ENCODE results near the gene CDH4.

The CDH4 gene

GRCh38 chr20:61608275-61609085 lies 356.4 kb downstream of the CDH4 start:
- TF ChIP-seq GATA1 (IDR thresholded peaks at IDR 0.05; ENCODE audit: low read depth, low read length) (no peak), POLR2A (IDR thresholded peaks at IDR 0.05; ENCODE audit: low read length) (no peak)
- peak; percentile 6 to 16 for DNase-seq

DNA sequence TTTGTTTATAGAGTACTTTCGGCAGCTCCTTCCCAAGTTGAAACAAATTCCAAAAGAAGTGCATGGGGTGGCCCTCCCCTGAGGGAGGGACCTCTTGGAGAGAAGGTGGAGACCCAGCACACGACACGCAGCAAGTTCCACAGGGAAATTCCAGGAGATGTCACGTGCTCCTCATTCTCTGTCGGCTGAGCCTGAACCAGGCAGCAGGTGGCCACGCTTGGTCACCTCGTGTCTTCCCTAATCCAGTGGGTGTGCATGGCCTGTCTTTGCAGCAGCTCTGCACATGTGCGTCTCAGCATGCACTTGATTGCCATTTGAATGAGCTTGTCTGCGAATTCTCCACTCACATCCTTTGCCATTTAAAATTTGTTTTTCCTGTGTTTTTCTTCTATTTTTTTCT lies 357.4 kb downstream of the CDH4 start:
- TF ChIP-seq POLR2A (IDR thresholded peaks at IDR 0.05; ENCODE audit: low read length) (no peak), GATA1 (IDR thresholded peaks at IDR 0.05; ENCODE audit: low read depth, low read length) (no peak)
- DNase-seq: no peak

GRCh38 chr20:61611401-61612180 lies 359.5 kb downstream of the CDH4 start:
- no peak for TF ChIP-seq GATA1 (IDR thresholded peaks at IDR 0.05; ENCODE audit: low read depth, low read length)
- TF ChIP-seq POLR2A (IDR thresholded peaks at IDR 0.05; ENCODE audit: low read length): no peak
- DNase-seq: no peak

DNA sequence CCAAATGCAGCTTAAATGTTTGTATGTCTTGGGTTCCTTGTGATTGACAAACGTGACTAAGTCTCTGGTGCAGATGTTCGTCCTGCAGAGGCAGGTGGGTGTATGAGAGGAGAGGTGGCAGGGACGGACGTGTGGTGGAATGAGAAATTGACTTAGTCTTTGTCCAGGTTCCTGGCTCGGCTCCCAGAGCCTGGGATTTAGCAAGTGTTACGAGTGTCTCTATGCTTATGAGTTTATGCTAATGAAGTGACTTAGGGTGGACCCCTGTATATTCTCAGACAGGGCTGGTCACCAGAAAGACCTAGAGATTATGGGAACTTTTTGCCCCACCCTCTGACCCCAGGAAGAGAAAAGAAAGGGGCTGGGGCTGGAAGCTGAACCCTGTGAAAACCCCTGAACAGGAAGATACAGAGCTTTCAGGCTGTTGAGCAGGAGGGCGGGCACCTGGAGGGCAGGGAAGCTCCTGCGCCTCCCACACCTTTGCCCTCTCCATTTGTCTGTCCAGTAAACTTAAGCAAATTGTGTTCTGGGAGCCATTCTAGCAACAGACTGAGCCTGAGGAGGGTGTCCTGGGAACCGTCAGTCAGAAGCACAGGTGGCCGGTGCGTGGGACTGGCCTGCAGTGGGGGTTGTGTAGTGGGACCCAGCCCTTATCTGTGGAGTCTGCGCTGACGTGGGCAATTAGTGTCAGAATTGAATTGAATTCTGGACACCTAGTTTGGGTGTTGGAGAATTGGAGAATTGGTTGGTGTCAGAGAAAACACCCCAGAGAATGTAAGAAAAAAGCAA lies 362.1 kb downstream of the CDH4 start:
- TF ChIP-seq GATA1 (IDR thresholded peaks at IDR 0.05; ENCODE audit: low read depth, low read length) (no peak), POLR2A (IDR thresholded peaks at IDR 0.05; ENCODE audit: low read length) (no peak)
- no peak for DNase-seq

GRCh38 chr20:61614706-61615100 lies 362.6 kb downstream of the CDH4 start:
- TF ChIP-seq POLR2A (IDR thresholded peaks at IDR 0.05; ENCODE audit: low read length): no peak
- no peak for TF ChIP-seq GATA1 (IDR thresholded peaks at IDR 0.05; ENCODE audit: low read depth, low read length)
- DNase-seq: no peak

DNA sequence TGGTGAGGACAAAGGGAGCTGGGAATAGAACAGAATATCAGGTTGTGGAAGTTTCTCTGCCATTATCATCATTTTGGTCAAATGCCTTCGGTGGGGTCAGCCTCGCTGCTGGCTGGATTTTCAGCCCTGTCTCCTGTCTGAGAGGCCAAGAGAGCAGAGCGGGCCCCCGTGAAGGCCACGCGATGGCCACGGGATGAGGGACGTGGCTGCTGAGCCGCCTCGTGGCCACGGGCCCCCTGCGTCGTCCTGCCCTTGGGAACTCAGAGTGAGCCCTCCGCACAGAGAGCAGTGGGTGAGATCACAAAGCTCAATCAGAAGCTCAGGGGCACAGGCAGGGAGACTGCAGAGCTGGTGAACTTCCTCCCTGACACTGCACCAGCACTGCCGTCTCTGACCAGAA lies 363.7 kb downstream of the CDH4 start:
- no peak for TF ChIP-seq GATA1 (IDR thresholded peaks at IDR 0.05; ENCODE audit: low read depth, low read length)
- DNase-seq: no peak

GRCh38 chr20:61619751-61620150 lies 367.7 kb downstream of the CDH4 start:
- TF ChIP-seq GATA1 (IDR thresholded peaks at IDR 0.05; ENCODE audit: low read depth, low read length) (no peak), POLR2A (IDR thresholded peaks at IDR 0.05; ENCODE audit: low read length) (no peak)
- no peak for DNase-seq

DNA sequence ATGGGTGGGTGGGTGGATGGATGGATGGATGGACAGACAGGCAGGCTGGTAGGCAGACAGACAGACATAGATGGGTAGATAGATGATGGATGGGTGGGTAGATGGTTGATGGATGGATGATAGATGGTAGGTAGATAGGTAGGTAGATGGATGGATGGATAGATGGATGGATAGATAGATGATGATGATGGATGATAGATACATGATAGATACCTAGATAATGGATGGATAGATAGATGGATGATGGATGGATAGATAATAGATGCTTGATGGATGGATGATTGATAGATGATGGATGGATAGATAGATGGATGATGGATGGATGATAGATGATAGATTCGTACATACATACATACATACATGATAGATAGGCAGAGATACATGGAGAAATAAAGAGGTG lies 368.1 kb downstream of the CDH4 start:
- no peak for DNase-seq
- TF ChIP-seq POLR2A (IDR thresholded peaks at IDR 0.05; ENCODE audit: low read length): no peak
- TF ChIP-seq GATA1 (IDR thresholded peaks at IDR 0.05; ENCODE audit: low read depth, low read length): no peak

DNA sequence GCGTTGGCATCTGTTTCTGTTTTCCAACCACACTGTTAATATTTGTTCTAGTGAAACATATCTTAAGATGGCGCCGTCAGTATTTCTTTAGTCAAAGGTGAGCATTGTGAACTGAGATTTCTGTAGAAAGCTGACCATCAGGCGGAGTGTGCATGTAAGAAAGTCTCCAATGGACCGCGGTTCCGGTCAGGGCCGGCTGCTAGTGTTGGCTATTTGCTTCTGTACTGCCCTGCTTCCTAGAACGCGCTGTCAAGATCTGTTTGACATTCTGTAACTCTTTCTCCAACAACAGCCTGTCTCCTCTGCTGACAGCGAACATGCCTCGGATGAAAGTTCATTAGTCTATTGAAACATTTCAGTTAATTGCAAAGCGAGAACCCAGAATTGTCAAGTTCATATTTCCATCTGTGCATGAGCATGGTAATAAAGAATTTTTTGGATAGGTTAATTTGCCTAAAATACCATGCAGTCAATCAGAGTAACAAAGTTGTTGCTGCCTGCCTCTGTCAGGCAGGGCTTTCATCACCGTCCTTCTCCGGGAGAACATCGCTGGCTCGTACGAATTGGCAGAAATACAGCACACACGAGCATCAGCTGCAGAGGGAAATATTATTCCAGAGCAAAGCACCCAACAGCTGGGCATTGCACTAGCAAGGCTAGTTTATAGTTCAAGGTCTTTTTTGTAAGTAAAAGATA lies 369.1 kb downstream of the CDH4 start:
- TF ChIP-seq GATA1 (IDR thresholded peaks at IDR 0.05; ENCODE audit: low read depth, low read length) (no peak), POLR2A (IDR thresholded peaks at IDR 0.05; ENCODE audit: low read length) (no peak)
- DNase-seq: no peak

- TF ChIP-seq POLR2A (IDR thresholded peaks at IDR 0.05; ENCODE audit: low read length) (no peak), GATA1 (IDR thresholded peaks at IDR 0.05; ENCODE audit: low read depth, low read length) (no peak)
- no peak for DNase-seq
Measured at GRCh38 chr20:61621852-61622251, 369.8 kb downstream of the CDH4 start.

DNA sequence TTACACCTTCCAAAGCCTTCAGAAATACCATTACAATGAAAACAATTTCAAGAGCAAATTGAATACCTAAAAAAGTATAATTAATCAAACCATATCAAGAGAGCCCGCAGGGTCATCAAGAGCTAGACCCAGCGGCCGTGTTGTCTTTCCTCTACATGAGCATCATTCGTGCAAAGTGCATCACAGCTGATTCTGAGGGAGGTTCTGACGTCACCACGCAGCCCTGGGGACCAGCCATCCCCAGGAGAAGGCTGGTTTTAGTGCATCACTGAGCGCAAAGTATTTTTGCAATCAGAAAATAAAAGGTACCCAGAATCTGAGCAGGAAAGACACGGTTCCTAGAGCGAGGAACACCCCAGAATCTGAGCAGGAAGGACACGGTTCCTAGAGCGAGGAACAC lies 371.4 kb downstream of the CDH4 start:
- no peak for DNase-seq
- TF ChIP-seq POLR2A (IDR thresholded peaks at IDR 0.05; ENCODE audit: low read length) (no peak), GATA1 (IDR thresholded peaks at IDR 0.05; ENCODE audit: low read depth, low read length) (no peak)

- no peak for DNase-seq
- TF ChIP-seq GATA1 (IDR thresholded peaks at IDR 0.05; ENCODE audit: low read depth, low read length): no peak
- TF ChIP-seq POLR2A (IDR thresholded peaks at IDR 0.05; ENCODE audit: low read length): no peak
Measured at GRCh38 chr20:61625246-61625645, 373.2 kb downstream of the CDH4 start.

DNA sequence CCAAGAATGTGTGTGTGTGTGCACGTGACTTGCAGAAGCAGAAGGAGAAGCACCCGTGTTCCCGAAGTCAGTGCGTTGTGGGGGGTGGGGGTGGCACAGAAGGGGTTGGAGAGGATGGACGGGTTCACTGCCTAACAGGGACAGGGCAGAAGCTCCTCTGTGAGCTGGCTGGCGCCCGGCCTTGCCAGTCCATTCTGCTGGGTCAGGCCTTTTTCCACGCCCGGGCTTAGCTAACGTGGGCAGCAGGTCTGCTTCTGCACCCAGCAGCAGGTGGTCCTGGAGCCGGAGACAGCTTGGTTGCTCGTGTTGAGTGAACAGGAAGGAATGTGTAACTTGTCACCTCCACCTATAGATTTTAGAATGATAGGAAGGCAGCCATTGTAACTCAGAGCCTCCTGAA lies 374.4 kb downstream of the CDH4 start:
- TF ChIP-seq GATA1 (IDR thresholded peaks at IDR 0.05; ENCODE audit: low read depth, low read length) (no peak), POLR2A (IDR thresholded peaks at IDR 0.05; ENCODE audit: low read length) (no peak)
- DNase-seq: no peak
